ENCODE data around the gene OR2F1.

OR2F1 gene

GRCh38 chr7:143954135-143954534 lies 509 bp upstream of the OR2F1 start:
- DNase-seq (ENCODE audit: low spot score), result no peak

GRCh38 chr7:143958781-143959180 lies 4.1 kb downstream of the OR2F1 start:
- no peak for DNase-seq (ENCODE audit: low spot score)

- no peak for DNase-seq (ENCODE audit: low spot score)
Measured at GRCh38 chr7:143960813-143961610, 6.4 kb downstream of the OR2F1 start.

GRCh38 chr7:143965280-143965679 lies 10.6 kb downstream of the OR2F1 start:
- peak; percentile 42 for DNase-seq (ENCODE audit: low spot score)

- DNase-seq (ENCODE audit: low spot score), result no peak
Measured at GRCh38 chr7:143967398-143967797, 12.8 kb downstream of the OR2F1 start.

GRCh38 chr7:143973870-143974416 lies 19.3 kb downstream of the OR2F1 start:
- DNase-seq (ENCODE audit: low spot score), result no peak

GRCh38 chr7:143974459-143974858 lies 19.8 kb downstream of the OR2F1 start:
- peak; percentile 95 for DNase-seq (ENCODE audit: low spot score)

GRCh38 chr7:143975617-143976016 lies 21.0 kb downstream of the OR2F1 start:
- no peak for DNase-seq (ENCODE audit: low spot score)

GRCh38 chr7:143978585-143978984 lies 23.9 kb downstream of the OR2F1 start:
- DNase-seq (ENCODE audit: low spot score), result no peak

- DNase-seq (ENCODE audit: low spot score), result peak; percentile 33
Measured at GRCh38 chr7:143979359-143979758, 24.7 kb downstream of the OR2F1 start.

- DNase-seq (ENCODE audit: low spot score), result no peak
Measured at GRCh38 chr7:143979998-143980397, 25.4 kb downstream of the OR2F1 start.

GRCh38 chr7:143980746-143981510 lies 26.3 kb downstream of the OR2F1 start:
- no peak for DNase-seq (ENCODE audit: low spot score)

- no peak for DNase-seq (ENCODE audit: low spot score)
Measured at GRCh38 chr7:143983960-143984359, 29.3 kb downstream of the OR2F1 start.

- no peak for DNase-seq (ENCODE audit: low spot score)
Measured at GRCh38 chr7:143987513-143987912, 32.9 kb downstream of the OR2F1 start.

GRCh38 chr7:143988976-143989745 lies 34.5 kb downstream of the OR2F1 start:
- no peak for DNase-seq (ENCODE audit: low spot score)

- no peak for DNase-seq (ENCODE audit: low spot score)
Measured at GRCh38 chr7:143992670-143993069, 38.0 kb downstream of the OR2F1 start.

- no peak for DNase-seq (ENCODE audit: low spot score)
Measured at GRCh38 chr7:143993924-143994323, 39.3 kb downstream of the OR2F1 start.

- DNase-seq (ENCODE audit: low spot score), result no peak
Measured at GRCh38 chr7:144000020-144000419, 45.4 kb downstream of the OR2F1 start, which contains the start of gene OR6B1. Gene OR6B1 (plus strand): TSS chr7:144000320. CDS start chr7:144003997, 3,677 bp downstream.

- no peak for DNase-seq (ENCODE audit: low spot score)
Measured at GRCh38 chr7:144001543-144001942, 46.9 kb downstream of the OR2F1 start.

- no peak for DNase-seq (ENCODE audit: low spot score)
Measured at GRCh38 chr7:144004703-144005102, 50.1 kb downstream of the OR2F1 start.

GRCh38 chr7:144006029-144006691 lies 51.5 kb downstream of the OR2F1 start:
- peak; percentile 28 for DNase-seq (ENCODE audit: low spot score)

- DNase-seq (ENCODE audit: low spot score), result no peak
Measured at GRCh38 chr7:144006692-144007042, 52.0 kb downstream of the OR2F1 start.

All from LoVo (cell line).